NCI-H460 (cell line): ENCODE results near the gene DMWD. TPM values are rescaled to one million over a fixed set of nuclear protein-coding genes. Genes with fewer than 3 reads are reported as not detected.

ENCODE experiments used
- DNase-seq: peaks from one replicate; pipeline ENCODE4 v3.0.0-alpha.2; 2016; ENCODE audit warnings: low read depth; ENCODE audit errors: extremely low read depth
- total RNA-seq: library from RNA; depleted of rRNA; stranded (reverse); fragments of >200 nt; shearing (Covaris generic); gene quantifications from 2 replicates; pipeline ENCODE4 v1.2.3, GENCODE V29; 2014

The DMWD gene
- total RNA-seq, 1 experiment from 2014 or later, result 21.2 TPM

DNA sequence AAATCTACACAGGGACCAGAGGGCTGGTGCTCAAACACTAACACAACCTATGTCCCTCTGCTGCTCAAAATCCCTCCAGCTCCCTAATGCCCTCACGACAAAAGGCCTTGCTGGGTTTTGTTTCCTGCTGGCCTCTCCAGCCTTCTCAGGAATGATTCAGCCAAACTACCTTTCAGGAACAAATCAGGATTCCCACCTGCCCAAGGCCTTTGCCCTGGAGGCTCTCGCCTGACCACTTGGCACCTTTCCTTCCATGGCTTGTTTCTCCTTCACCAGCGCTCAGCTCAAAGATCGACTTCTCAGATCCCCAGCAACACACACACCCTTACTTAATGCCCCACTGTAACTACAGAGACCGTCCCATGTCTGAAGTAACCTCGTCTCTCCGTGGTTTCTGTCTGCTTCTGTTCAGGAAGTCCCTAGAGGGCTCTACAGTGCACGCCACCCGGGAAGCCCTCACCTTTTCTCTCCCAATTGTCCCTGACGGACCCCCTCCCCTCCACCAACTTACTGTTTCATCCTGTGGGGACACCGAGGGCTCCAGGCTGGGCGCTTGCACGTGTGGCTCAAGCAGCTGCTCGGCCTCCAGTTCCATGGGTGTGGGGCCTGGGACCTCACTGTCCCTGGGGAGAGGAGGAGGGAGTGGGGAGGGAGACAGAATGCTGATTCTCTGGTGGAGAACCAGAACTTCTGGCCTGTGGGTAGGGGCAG lies 20.4 kb downstream of the DMWD start:
- DNase-seq, result no peak

DNA sequence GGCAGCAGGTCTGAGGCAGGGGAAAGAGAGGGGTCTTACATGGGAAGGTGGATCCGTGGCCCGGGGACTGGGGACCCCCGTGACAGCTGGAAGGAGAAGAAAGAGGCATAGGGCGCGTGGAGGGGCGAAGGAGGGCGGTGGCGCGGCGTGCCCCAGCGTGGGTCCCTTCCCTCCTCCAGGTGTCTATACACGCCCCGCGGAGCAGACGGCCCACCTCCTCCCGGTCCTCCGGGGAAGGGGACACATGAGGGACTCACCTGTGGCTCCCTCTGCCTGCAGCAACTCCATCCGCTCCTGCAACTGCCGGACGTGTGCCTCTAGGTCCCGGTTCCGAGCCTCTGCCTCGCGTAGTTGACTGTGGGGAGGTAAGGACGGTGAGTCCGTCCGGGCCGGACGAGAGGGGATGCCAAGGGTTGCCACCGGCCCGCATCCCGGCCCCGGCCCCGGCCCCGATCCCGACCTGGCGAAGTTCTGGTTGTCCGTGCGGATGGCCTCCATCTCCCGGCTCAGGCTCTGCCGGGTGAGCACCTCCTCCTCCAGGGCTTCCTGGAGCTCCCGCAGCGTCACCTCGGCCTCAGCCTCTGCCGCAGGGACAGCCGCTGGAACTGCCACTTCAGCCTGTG lies 21.2 kb downstream of the DMWD start:
- DNase-seq, result no peak

DNA sequence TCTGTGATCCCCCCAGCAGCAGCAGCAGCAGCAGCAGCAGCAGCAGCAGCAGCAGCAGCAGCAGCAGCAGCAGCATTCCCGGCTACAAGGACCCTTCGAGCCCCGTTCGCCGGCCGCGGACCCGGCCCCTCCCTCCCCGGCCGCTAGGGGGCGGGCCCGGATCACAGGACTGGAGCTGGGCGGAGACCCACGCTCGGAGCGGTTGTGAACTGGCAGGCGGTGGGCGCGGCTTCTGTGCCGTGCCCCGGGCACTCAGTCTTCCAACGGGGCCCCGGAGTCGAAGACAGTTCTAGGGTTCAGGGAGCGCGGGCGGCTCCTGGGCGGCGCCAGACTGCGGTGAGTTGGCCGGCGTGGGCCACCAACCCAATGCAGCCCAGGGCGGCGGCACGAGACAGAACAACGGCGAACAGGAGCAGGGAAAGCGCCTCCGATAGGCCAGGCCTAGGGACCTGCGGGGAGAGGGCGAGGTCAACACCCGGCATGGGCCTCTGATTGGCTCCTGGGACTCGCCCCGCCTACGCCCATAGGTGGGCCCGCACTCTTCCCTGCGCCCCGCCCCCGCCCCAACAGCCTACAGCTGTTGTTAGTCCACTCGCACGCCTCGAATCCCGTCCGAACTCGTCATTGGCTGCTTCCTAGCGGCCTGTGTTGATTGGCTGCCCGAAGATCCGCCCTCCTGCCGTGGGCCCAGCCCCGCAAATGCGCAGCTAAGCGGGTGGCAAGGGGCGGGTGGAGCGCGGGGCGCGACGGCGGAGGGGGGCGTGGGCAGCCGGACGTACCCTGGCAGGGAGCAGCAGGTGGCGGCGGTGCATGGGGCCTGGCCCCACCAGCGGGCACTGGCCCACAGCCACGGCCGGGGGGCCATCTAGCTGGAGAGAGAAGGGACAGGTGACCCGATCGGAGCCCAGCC lies 22.2 kb downstream of the DMWD start:
- peak; percentile 95 for DNase-seq

DNA sequence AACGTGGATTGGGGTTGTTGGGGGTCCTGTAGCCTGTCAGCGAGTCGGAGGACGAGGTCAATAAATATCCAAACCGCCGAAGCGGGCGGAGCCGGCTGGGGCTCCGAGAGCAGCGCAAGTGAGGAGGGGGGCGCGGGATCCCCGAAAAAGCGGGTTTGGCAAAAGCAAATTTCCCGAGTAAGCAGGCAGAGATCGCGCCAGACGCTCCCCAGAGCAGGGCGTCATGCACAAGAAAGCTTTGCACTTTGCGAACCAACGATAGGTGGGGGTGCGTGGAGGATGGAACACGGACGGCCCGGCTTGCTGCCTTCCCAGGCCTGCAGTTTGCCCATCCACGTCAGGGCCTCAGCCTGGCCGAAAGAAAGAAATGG lies 22.8 kb downstream of the DMWD start:
- no peak for DNase-seq

DNA sequence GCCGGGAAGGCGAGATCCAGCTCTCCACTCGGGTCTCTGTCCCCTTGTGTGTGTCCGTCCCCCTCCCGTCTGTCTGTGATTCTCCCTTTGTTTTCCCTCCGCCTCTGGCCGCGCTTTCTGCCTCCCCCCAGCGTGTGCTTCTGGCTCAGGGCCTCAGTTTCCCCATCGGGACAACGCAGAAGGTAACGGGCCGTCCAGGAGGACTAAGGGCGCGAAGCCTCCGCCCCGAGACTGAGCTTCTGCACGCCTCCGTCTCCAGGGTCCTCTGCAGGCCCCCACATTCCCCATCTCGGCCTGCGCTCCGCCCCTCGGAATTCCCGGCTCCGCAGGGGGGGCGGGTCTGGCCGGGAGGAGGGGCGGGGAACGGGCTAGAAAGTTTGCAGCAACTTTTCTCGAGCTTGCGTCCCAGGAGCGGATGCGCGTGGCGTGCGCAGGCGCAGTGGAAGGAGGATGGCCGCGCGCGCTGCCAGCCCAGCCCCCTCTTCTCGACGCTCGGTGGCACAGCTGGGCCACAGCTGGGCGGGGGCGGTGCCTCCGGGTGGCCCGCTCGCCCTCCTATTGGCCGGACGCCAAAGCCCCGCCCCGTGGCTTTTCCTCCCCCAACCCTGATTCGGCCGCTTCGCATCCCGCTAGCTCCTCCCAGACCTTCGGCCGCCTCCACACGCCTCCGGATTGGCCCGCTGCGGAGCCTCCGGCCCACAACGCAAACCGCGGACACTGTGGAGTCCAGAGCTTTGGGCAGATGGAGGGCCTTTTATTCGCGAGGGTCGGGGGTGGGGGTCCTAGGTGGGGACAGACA lies 23.5 kb downstream of the DMWD start, which contains the start of gene SIX5:
Gene SIX5, minus strand, starts transcription at position 269 of the 799 bp plus-strand sequence. CDS start 408 bp downstream, outside the sequence.
- DNase-seq, result peak; percentile 96

DNA sequence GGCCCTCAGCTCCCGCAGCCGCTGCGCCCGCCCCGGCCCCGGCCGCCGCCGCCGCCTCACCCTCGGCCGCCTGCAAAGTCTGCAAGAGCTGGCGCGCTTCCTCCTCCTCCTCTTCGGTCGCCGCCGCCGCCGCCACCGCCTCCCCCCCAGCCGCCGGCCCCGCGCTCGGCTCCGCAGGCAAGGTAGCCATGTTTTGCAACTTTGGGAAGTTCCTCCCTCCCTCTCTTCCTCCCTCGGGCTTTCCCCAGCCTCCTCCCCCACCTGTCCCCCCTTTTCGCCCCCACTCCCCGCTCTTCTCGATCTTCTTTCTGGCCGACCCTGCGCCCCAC lies 24.0 kb downstream of the DMWD start:
- DNase-seq, result no peak

DNA sequence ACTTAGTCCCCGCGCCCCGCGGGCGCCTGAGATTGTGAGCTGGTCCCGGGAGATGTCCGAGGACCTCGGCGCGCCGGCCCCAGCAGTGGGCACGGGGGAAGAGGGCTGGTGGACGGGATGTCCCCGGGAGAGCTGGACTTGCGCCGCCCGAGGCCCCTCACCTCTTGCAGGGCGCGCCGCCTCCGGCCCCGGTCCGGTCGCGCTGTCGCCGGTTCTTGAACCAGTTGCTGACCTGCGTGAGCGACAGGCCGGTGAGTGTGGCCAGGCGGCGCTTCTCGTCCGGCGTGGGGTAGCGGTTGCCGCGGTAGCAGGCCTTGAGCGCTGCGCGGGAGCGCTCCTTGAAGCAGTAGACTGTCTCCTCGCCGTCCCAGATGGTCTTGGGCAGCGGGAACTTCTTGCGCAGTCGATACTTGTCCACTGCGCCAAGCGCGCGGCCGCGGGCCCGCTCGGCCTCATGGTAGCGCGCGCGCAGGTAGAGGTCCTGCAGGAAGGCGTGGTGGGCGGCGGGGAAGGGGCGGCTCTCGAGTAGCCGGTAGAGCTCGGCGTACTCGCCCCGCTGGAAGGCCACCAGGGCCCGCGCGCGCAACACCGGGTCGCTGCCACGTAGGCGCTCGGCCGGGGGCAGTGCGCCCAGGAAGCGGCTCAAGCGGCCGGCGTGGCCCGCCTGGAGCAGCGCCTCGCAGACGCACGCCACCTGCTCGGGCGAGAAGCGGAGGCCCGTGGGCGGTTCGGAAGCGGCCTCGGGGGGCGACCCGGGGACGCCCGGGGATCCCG lies 24.6 kb downstream of the DMWD start:
- peak; percentile 27 for DNase-seq

DNA sequence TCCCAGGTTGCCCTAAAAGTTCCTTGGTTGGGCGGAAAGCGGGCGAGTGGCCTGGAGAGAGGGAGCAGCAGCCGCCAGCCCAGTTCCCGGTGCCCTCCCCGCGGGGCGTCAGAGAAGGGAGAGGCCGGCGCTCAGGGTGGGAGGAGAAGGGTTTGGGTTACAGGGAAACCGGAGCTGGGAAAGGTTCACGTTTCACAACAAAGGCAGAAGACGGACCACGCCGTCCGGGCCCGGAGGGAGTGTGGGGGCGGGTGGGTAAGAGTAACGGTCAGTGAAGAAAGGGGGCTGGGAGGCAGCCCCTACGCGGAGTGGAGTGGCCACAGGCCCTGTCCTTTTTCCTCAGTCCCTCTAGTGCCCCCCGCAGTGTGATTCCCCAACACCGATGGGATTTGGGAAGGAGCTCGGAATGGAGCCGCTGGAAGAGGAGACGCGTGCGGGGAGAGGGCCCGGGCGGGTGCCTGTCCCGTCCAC lies 25.2 kb downstream of the DMWD start:
- DNase-seq, result peak; percentile 37

DNA sequence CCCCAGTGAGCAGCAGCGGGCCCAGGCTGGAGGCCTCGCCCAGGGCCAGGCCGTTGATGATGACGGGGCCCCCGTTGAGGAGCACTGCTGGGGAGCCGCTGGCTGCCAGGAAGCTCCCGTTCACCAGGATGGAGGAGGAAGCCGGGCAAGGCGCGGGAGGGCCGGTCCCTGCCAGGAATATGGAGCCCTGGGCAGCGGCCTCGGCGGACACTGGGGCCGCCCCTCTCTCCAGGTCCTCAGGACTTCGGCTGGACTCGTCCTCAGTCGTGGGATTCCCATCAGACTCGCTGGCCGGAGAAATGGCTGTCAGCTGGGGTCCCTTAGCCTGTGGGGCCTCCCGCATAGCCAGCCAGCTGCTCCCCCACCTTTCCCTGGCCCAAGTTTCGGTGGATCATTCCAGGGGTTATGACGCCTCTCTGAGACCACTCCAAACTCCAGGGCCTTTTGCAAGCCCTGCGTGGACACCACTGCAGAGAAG lies 25.7 kb downstream of the DMWD start:
- no peak for DNase-seq

DNA sequence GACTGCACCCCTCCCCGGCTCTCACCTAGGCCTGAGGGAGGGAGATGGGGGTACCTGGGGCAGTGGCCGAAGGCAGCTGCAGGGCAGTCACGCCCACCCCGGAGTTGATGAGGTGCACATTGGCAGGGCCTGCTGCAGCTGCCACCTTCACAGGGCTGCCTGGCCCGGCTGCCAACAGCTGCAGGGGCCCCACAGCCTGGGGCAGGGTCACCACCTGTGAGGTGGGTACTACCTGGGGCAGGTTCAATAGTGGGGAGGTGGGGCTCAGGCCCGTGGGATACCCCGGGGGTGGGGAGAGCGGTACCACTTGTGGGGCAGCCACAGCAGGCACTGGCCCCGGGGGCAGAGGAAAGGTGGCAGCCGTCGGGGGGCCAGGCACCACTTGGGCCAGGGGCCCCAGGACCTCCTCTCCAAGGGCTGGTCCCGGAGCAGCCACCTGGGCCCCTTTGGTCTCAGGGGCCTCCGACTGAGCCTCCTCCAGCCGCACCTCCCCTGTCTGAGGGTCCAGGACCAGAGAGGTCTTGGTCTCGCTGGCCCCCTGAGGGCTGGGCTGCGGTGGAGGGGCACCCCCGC lies 26.3 kb downstream of the DMWD start:
- DNase-seq, result no peak

DNA sequence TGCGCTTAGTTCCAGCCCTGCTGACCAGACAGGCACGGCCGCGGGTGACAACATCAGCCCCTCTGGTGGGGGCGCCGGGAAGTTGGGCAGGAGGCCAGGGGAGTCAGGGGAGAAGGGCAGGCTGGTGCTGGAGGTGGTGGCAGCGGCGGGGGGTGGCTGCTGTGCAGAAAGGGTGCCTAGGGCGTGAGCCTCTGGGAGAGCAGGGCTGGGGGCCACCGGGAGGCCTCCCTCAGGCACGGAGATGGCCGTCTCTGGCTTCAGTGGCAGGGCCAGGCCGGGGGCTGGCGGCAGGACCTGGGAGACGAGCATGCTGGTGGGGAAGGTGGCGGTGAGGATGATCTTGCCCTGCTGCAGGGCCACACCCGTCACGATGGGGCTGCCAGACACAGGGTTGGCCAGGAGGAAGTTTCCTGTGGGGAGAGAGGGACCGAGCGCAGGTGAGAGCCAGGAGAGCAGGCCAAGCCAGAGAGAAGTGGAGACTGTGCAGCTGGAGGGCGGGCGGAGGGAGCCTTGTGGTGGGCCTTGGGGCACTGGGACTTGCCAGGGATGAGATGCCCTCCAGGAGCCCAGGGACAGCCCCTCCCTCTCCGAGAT lies 26.8 kb downstream of the DMWD start:
- DNase-seq, result no peak

DNA sequence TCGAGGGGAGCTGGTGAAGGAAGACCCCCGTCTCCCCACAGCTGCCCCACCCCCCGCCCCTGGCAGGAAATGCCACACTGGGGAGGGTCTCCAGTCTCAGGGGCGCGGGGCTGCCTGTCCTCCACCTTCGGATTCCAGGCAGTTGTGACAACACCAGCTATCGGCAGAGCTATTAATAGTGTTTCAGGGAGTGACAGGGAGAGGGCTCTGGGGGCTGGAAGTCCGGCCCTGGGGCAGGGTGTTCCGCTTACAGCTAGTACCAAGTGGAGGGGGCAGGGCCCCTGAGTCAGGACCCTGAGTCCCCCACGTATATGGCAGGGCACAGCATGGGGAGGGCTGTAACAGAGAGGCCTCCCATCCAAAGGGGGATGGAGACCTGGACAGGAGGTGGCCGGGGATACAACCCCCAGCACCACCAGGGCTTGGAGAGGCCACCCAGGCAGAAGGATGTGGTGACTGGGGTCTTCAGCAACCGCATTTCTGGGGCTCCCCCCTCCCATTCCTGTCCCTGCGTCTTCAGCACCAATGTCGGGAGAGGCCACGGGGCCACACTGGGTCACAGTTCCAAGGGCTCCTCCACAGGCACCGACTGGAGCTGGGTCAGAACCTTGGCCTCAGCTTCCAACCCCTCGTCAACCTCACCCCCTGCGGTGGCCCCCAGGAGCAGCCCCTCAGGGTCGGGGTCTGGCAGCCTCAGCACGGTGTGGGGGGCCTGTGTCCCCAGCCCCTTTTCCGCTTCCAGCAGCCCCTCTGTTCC lies 27.5 kb downstream of the DMWD start:
- no peak for DNase-seq

DNA sequence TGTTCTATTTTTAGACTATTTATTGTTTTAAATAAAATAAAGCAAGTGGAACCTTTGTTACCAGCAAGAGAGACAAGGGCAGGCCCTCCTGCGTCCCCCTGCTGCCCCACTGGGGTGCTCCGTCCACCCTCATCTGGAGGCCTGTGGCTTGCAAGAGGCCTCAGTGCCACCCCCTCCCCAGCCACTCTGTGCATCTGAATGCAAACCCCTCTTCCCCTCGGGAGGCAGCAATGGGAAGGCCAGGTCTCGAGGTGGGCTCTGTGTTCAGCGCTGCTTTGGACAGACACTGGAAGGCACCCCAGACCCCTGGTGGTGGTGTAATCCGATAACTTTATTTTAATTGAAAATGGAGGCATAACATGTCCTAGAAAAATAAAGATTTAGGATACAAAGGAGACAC lies 28.2 kb downstream of the DMWD start:
- no peak for DNase-seq

DNA sequence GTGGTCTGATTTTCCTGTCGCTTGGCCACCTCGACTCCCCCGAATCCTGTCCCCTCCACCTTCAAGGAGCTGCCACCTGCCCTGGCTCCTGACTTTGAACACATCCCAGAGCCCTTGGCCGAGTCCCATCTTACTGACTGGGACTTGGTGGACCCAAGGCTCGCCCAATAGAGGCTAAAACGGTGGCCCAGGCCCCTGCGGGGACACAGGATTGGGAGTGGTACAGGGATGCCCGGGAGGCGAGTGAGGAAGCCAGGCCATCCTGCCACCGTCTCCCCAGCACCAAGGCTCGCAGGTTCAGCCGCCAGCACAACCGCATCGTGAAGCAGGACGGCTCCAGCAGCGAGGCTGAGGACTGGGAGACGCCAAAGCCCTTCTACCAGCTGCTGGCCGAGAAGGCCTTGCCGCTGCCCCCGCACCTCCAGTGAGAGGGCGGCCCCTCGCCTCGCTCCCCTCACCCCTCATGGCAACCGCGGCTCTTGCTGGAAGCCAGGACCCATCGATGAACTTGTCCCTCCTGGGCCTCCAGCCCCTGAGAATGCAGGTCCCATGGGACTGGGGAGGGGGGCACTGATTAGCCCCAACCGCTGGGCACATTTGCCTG lies 28.9 kb downstream of the DMWD start:
- DNase-seq, result no peak

DNA sequence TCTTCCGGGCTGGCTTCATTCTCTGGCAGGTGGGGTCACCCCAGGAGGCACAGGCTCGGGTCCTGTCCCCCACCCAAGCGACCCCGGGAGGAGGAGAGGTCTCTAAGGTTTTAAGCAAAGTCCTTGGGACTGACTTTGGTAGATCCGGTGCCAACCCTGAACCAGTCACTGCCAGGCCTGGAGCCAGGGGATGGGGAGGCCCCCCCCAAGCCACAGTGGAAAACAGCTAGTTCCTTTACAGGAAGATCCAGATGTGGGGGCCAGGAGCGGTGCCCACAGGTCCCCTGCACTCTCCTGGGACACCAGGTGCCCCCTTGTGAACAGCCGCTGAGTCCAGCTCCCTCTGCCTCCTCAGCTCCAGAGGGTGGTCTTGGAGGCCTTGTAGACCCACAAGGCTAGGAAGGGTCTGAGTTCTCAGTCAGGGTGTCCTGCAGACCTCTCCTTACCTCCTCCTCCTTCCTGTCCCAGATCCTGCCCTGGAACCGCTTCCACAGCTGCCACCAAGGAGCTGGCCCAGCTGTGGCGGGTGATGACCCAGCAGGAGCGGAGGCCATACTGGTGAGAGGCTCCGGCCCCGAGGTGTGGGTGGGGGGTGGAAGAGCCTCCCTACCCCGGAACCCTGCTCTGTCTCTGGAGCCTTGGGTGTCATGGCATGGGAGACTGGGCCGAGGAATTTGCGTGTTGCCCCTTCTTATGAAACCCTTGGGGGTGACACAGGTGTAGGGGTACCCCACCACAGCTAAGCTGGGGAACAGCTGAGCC lies 29.6 kb downstream of the DMWD start:
- DNase-seq, result no peak

DNA sequence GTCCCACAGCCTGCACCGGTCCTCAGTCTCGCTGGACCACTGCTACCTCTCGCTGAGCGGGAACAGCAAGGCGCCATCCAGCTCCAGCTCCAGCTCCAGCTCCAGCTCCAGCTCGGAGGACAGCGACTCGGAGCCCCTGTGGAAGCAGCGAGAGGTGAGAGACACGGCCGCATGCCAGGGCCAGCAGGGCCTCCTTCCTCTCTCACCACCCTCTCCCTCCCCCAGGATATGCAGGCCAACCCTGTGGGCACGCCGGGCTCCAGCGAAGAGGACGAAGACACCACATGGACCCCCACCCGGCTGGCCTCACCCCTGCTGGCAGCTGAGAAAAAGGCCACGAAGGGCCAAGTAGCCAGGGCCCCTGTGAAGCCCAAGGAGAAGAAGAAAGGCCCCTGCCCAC lies 30.9 kb downstream of the DMWD start:
- no peak for DNase-seq

DNA sequence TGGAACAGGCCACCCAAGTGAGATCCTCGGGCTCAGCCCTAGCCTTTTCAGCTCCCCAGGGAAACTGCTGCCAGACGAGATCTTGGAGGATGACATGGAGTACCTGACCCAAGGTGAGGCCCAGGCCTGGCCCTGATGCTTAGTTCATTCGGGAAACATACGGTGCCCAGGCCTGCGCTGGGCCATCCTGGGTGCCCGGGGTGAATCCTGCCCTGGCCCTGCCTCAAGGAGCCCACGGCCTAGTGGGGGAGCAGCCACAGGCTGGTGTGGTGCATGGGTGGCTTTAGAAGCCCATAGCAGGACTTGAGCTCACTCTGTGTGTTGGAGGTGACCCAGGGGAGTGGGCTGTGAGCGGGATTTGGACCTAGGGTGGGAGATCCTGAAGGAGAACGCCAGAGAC lies 33.7 kb downstream of the DMWD start:
- no peak for DNase-seq
